Measurements from ENCODE around the gene DHX8.

Gene DHX8

GRCh38 chr17:43560461-43561427 is 77.0 kb downstream of the DHX8 start:
- TF ChIP-seq CTCF (conservative IDR thresholded peaks at IDR 0.05) (no peak), ZFX (IDR thresholded peaks at IDR 0.05) (no peak)
- no peak overlapping the region for H3K27ac ChIP-seq

GRCh38 chr17:43562679-43563599 is 79.2 kb downstream of the DHX8 start:
- TF ChIP-seq ZFX (IDR thresholded peaks at IDR 0.05): no peak
- no peak for TF ChIP-seq CTCF (conservative IDR thresholded peaks at IDR 0.05)
- no peak overlapping the region for H3K27ac ChIP-seq

GRCh38 chr17:43563600-43564594 is 80.1 kb downstream of the DHX8 start:
- H3K27ac ChIP-seq: no peak overlapping the region

GRCh38 chr17:43568506-43569082 is 84.8 kb downstream of the DHX8 start:
- TF ChIP-seq CTCF (conservative IDR thresholded peaks at IDR 0.05) (no peak), ZFX (IDR thresholded peaks at IDR 0.05) (no peak)
- H3K27ac ChIP-seq: no peak overlapping the region

More at GRCh38 chr17:43563600-43564594, 80.1 kb downstream of the DHX8 start:
- TF ChIP-seq ZFX (IDR thresholded peaks at IDR 0.05): no peak
- no peak for TF ChIP-seq CTCF (conservative IDR thresholded peaks at IDR 0.05)

- no peak overlapping the region for H3K27ac ChIP-seq
- TF ChIP-seq CTCF (conservative IDR thresholded peaks at IDR 0.05) (no peak), ZFX (IDR thresholded peaks at IDR 0.05) (no peak)
Observed at GRCh38 chr17:43570518-43570928, 86.7 kb downstream of the DHX8 start.

GRCh38 chr17:43572368-43572980 is 88.7 kb downstream of the DHX8 start:
- no peak overlapping the region for H3K27ac ChIP-seq
- TF ChIP-seq ZFX (IDR thresholded peaks at IDR 0.05) (no peak), CTCF (conservative IDR thresholded peaks at IDR 0.05) (no peak)

Data from C4-2B (cell line).